Thoracic aorta (tissue), 2 donors: ENCODE results near the gene ATXN7L1. TPM values are rescaled to one million over a fixed set of nuclear protein-coding genes. Genes with fewer than 3 reads are reported as not detected.

Experiments
- ATAC-seq: fragments of 150-250 bp; one replicate; pipeline ENCODE4 v1.8.0; 2017; ENCODE audit warnings: low read depth; ENCODE audit not compliant: insufficient number of reproducible peaks, low FRiP score
- DNase-seq: peaks from one replicate; pipeline ENCODE4 v3.0.0-alpha.2; 2020; ENCODE audit warnings: low spot score
- H3K27ac ChIP-seq, 2 donors: fragments of 200-600 bp; sonication (generic); 1 replicate in 1 of 2; 2 replicates in 1 of 2; pipeline ENCODE4 v1.5.1; 2016; ENCODE audit warnings: mild to moderate bottlenecking in 2 of 2, moderate library complexity in 2 of 2
- H3K27me3 ChIP-seq: fragments of 200-600 bp; sonication (generic); replicated peaks from 2 replicates; pipeline ENCODE4 v1.6.0; 2016; ENCODE audit warnings: mild to moderate bottlenecking; ENCODE audit not compliant: insufficient read depth
- H3K36me3 ChIP-seq: fragments of 200-600 bp; sonication (generic); one replicate; pipeline ENCODE4 v1.5.1; 2016
- H3K4me1 ChIP-seq, 2 donors: fragments of 200-600 bp; sonication (generic); 1 replicate in 1 of 2; 2 replicates in 1 of 2; pipeline versions ENCODE4 v1.5.1 to v1.6.0; 2016; ENCODE audit warnings: low read depth in 2 of 2, mild to moderate bottlenecking in 1 of 2; ENCODE audit not compliant: control insufficient read depth in 1 of 2
- H3K4me3 ChIP-seq: fragments of 200-600 bp; sonication (generic); 2 replicates; pipeline ENCODE4 v1.5.1; 2016; ENCODE audit warnings: mild to moderate bottlenecking
- H3K9me3 ChIP-seq: fragments of 200-600 bp; sonication (generic); 2 replicates; pipeline ENCODE4 v1.5.1; 2016
- total RNA-seq, 2 donors: library from RNA; depleted of rRNA; stranded (reverse); fragments of >200 nt; gene quantifications; one replicate each; pipeline versions ENCODE4 v1.1.0 to v1.2.3, GENCODE V29; 2016
- TF ChIP-seq, protein P1 (sequence below): fragments of 200-600 bp; sonication (generic); IDR thresholded peaks from one replicate; pipeline ENCODE4 v1.5.1; 2019; ENCODE audit warnings: antibody characterized with exemption

The ATXN7L1 gene
- total RNA-seq, 2 donors from 2014 or later = 11.6 to 13.4 TPM

DNA sequence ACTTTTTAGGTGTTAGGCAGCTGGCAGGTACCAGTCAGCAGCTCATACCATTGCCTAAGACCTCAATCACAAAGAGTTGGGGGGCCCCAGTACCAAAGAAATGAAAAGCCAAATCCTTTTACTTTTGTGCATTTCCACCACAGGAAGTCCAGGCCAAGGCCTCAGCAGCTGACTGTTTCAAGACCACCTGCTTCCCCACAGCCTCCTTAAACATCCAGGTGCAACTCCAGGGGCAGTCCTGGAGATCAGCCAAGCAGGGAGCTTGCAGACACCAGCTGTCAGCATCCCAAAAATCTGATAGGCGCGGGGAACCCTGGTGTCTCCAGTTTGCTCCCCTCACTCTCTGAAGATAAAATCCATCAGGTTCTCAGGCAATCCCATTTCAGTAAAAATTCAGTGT lies 203.6 kb downstream of the ATXN7L1 start:
- Histone ChIP-seq H3K36me3 (no peaks in the 10 kb centered on the region), H3K4me3 (no peak overlapping the region), H3K4me1 (no peaks in the 10 kb centered on the region), H3K27ac (no peak overlapping the region), H3K27me3 (no peaks in the 10 kb centered on the region), H3K9me3 (no peaks in the 10 kb centered on the region)
- DNase-seq (no peak), ATAC-seq (no peak)
- TF ChIP-seq, protein P1, sequence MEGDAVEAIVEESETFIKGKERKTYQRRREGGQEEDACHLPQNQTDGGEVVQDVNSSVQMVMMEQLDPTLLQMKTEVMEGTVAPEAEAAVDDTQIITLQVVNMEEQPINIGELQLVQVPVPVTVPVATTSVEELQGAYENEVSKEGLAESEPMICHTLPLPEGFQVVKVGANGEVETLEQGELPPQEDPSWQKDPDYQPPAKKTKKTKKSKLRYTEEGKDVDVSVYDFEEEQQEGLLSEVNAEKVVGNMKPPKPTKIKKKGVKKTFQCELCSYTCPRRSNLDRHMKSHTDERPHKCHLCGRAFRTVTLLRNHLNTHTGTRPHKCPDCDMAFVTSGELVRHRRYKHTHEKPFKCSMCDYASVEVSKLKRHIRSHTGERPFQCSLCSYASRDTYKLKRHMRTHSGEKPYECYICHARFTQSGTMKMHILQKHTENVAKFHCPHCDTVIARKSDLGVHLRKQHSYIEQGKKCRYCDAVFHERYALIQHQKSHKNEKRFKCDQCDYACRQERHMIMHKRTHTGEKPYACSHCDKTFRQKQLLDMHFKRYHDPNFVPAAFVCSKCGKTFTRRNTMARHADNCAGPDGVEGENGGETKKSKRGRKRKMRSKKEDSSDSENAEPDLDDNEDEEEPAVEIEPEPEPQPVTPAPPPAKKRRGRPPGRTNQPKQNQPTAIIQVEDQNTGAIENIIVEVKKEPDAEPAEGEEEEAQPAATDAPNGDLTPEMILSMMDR = no peak

DNA sequence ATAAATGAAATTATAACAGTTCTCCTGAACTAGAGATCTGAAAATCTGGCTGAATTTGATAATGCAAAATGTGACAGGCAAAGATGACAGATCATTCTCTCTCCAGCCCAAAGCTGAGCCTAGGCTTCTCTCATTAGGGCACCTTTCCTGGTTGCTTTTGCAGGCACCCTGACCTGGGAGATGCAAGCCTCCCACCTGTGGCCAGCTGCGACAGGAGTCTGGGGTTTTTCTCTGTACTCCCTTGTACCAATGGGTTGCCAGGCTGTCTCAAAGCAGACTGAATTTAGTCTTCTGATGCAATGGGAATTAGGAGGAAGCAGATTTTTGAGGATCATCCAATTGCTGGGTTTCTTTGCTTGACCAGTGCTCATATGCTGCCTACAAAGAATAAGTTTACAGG lies 210.1 kb downstream of the ATXN7L1 start:
- H3K9me3 ChIP-seq = no peaks in the 10 kb centered on the region
- ATAC-seq (no peak), DNase-seq (no peak)
- no peaks in the 10 kb centered on the region for H3K27me3 ChIP-seq
- no peak overlapping the region for H3K4me3 ChIP-seq
- H3K27ac ChIP-seq = no peak overlapping the region
- H3K4me1 ChIP-seq = no peaks in the 10 kb centered on the region
- H3K36me3 ChIP-seq = no peaks in the 10 kb centered on the region
- TF ChIP-seq, protein P1 = no peak

DNA sequence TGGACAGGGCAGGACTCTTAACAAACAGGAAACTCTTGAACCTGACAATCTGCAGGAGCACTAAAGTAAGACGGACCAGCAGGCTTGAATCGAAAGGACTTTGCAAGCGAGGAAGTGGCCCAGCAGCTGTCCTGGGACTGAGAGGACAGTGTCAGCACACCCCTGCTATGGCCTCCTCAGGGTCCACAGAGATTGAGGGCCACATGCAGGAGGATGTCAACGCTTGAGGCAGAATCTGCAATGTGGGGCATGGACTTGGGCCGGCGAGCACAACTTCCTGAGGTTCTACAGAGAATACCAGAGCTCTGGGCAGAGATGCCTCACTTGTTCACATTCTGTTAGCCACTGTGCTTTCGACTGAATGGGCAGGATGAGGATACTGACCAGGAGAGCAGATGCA lies 210.7 kb downstream of the ATXN7L1 start:
- Histone ChIP-seq H3K9me3 (no peaks in the 10 kb centered on the region), H3K36me3 (no peaks in the 10 kb centered on the region), H3K4me3 (no peak overlapping the region), H3K27me3 (no peaks in the 10 kb centered on the region), H3K27ac (no peak overlapping the region), H3K4me1 (no peaks in the 10 kb centered on the region)
- ATAC-seq (no peak), DNase-seq (no peak)
- TF ChIP-seq, protein P1 = no peak

DNA sequence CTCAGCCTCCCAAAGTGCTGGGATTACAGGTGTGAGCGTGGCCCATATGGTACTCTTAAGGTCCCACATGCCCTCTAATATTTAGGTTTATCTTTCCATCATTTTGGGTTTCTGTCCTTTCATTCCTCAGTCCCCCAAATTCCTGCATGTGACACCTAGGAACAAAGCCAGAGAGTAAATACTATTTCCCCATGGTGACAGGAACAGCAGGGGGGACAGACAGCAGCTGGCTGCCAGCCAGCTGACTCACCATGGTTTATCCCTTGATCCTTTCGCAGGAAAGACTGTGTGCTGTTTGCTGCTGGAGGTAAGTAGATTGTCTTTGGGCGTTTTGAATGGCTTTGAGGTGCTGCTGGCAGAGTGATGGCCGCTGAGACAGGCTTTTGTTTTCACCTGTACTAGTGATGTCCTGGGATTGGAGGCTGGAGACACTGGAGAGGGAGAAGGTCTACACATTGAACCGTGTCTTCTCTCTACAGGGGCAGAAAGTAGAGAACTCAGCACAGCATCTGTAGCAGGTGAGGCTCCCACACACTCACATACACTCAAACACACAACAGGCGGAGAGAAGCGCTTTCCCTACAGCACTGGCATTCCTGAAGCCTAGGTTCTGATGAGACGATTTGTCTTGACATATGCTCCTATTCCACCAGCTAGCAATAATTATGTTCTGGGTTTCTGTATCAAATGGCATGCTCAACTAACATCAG lies 211.4 kb downstream of the ATXN7L1 start:
- TF ChIP-seq, protein P1 = no peak
- DNase-seq = no peak
- Histone ChIP-seq H3K27ac (no peak overlapping the region), H3K36me3 (no peaks in the 10 kb centered on the region), H3K4me3 (no peak overlapping the region), H3K4me1 (no peaks in the 10 kb centered on the region), H3K9me3 (no peaks in the 10 kb centered on the region), H3K27me3 (no peaks in the 10 kb centered on the region)
- ATAC-seq = no peak

DNA sequence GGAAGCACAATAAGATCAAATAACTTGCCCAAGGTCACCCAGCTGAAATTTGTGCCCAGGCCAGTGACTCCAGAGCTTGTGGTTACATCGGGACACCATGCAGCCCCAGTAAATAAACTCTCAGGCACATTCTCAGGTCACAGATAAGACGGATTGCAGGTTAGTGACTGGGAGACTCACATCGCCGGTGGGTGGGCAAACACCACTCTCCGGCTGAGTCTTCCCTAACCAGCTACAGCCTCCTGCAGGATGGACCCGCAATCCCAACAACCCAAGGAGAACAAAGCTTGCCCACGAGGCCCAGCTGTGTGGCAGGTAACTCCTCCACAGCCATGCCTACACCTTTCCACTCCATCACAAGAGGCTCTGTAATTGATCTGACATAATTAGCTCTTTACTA lies 213.4 kb downstream of the ATXN7L1 start:
- DNase-seq (no peak), ATAC-seq (no peak)
- Histone ChIP-seq H3K4me3 (no peak overlapping the region), H3K27me3 (no peaks in the 10 kb centered on the region), H3K27ac (no peak overlapping the region), H3K4me1 (no peaks in the 10 kb centered on the region), H3K36me3 (no peaks in the 10 kb centered on the region), H3K9me3 (no peaks in the 10 kb centered on the region)
- TF ChIP-seq, protein P1 = no peak
